Fibroblast of skin of abdomen (primary cell): ENCODE results near the gene PRKN.
"Not testable (repeated sequence)": the region's sequence is repeated elsewhere in the genome, so short reads cannot be mapped to it uniquely, and the experiment has no call there.

Experiments used
- DNase-seq: peaks from one replicate; pipeline ENCODE4 v3.0.0-alpha.2; 2013

Gene PRKN

GRCh38 chr6:162612613-162613012 lies 115.0 kb downstream of the PRKN start:
- no peak for DNase-seq

GRCh38 chr6:162610351-162610750 lies 117.2 kb downstream of the PRKN start:
- no peak for DNase-seq

GRCh38 chr6:162605881-162606280 lies 121.7 kb downstream of the PRKN start:
- no peak for DNase-seq

GRCh38 chr6:162603231-162604015 lies 124.1 kb downstream of the PRKN start:
- no peak for DNase-seq

GRCh38 chr6:162602759-162603158 lies 124.8 kb downstream of the PRKN start:
- DNase-seq, result no peak

- no peak for DNase-seq
Measured at GRCh38 chr6:162596676-162597075, 130.9 kb downstream of the PRKN start.

GRCh38 chr6:162591517-162591916 lies 136.0 kb downstream of the PRKN start:
- DNase-seq, result no peak

GRCh38 chr6:162581988-162582780 lies 145.4 kb downstream of the PRKN start:
- DNase-seq, result peak; percentile 13

GRCh38 chr6:162580619-162581018 lies 146.9 kb downstream of the PRKN start:
- DNase-seq, result peak; percentile 4

GRCh38 chr6:162576016-162576415 lies 151.6 kb downstream of the PRKN start:
- DNase-seq, result peak; percentile 14

GRCh38 chr6:162572240-162572639 lies 155.3 kb downstream of the PRKN start:
- DNase-seq, result no peak

- DNase-seq, result no peak
Measured at GRCh38 chr6:162568266-162568665, 159.3 kb downstream of the PRKN start.

GRCh38 chr6:162562041-162562440 lies 165.5 kb downstream of the PRKN start:
- DNase-seq, result no peak

- no peak for DNase-seq
Measured at GRCh38 chr6:162560891-162561290, 166.7 kb downstream of the PRKN start.

GRCh38 chr6:162554531-162554930 lies 173.0 kb downstream of the PRKN start:
- DNase-seq, result no peak

GRCh38 chr6:162546905-162547304 lies 180.7 kb downstream of the PRKN start:
- no peak for DNase-seq

GRCh38 chr6:162543221-162543620 lies 184.3 kb downstream of the PRKN start:
- DNase-seq, result no peak

- no peak for DNase-seq
Measured at GRCh38 chr6:162541019-162541601, 186.5 kb downstream of the PRKN start.

- peak; percentile 35 for DNase-seq
Measured at GRCh38 chr6:162539321-162539720, 188.2 kb downstream of the PRKN start.

- DNase-seq, result peak; percentile 19
Measured at GRCh38 chr6:162538643-162539064, 188.9 kb downstream of the PRKN start.

- no peak for DNase-seq
Measured at GRCh38 chr6:162533009-162533400, 194.6 kb downstream of the PRKN start.

- no peak for DNase-seq
Measured at GRCh38 chr6:162532283-162533008, 195.1 kb downstream of the PRKN start.

- DNase-seq, result not testable (repeated sequence)
Measured at GRCh38 chr6:162531391-162531790, 196.2 kb downstream of the PRKN start.
